Ishikawa (cell line): ENCODE measurements around the gene REV3L.

ENCODE experiments used
- CEBPB ChIP-seq: IDR thresholded peaks from 2 replicates; pipeline ENCODE4 v1.6.1; 2012
- CREB1 ChIP-seq: IDR thresholded peaks from 2 replicates; pipeline ENCODE4 v1.6.1; 2012; ENCODE audit warnings: low read depth
- EGR1 ChIP-seq: IDR thresholded peaks from 2 replicates; pipeline ENCODE4 v1.6.1; 2012
- EP300 ChIP-seq: IDR thresholded peaks from 2 replicates; pipeline ENCODE4 v1.6.1; 2012; ENCODE audit warnings: borderline replicate concordance
- FOXM1 ChIP-seq: IDR thresholded peaks from 2 replicates; pipeline ENCODE4 v1.6.1; 2012; ENCODE audit warnings: low read depth, borderline replicate concordance
- MAX ChIP-seq: IDR thresholded peaks from 2 replicates; pipeline ENCODE4 v1.6.1; 2012
- NFIC ChIP-seq: IDR thresholded peaks from 2 replicates; pipeline ENCODE4 v1.6.1; 2012
- RAD21 ChIP-seq: IDR thresholded peaks from 2 replicates; pipeline ENCODE4 v1.6.1; 2012; ENCODE audit warnings: low read depth
- REST ChIP-seq: IDR thresholded peaks from 2 replicates; pipeline ENCODE4 v1.6.1; 2012; ENCODE audit warnings: low read depth, mild to moderate bottlenecking
- TAF1 ChIP-seq: IDR thresholded peaks from 2 replicates; pipeline ENCODE4 v1.6.1; 2012; ENCODE audit warnings: low read depth, mild to moderate bottlenecking
- TCF12 ChIP-seq: IDR thresholded peaks from 2 replicates; pipeline ENCODE4 v1.6.1; 2012; ENCODE audit warnings: low read depth
- TEAD4 ChIP-seq: IDR thresholded peaks from 2 replicates; pipeline ENCODE4 v1.6.1; 2012
- USF1 ChIP-seq: IDR thresholded peaks from 2 replicates; pipeline ENCODE4 v1.6.1; 2012
- YY1 ChIP-seq: IDR thresholded peaks from 2 replicates; pipeline ENCODE4 v1.6.1; 2012; ENCODE audit warnings: low read depth
- ZBTB7A ChIP-seq: IDR thresholded peaks from 2 replicates; pipeline ENCODE4 v1.6.1; 2012; ENCODE audit warnings: low read depth

The REV3L gene

GRCh38 chr6:111269401-111269970, 213.5 kb downstream of the REV3L start:
- no peak for TF ChIP-seq USF1
- TF ChIP-seq TCF12: no peak
- no peak for TF ChIP-seq CREB1

GRCh38 chr6:111267764-111268333, 215.2 kb downstream of the REV3L start:
- TF ChIP-seq EGR1: no peak
- no peak for TF ChIP-seq ZBTB7A
- TF ChIP-seq MAX: no peak
- TF ChIP-seq TAF1: no peak
- TF ChIP-seq YY1: no peak
- no peak for TF ChIP-seq TCF12
- TF ChIP-seq TEAD4: no peak
- TF ChIP-seq CEBPB: no peak
- no peak for TF ChIP-seq NFIC
- no peak for TF ChIP-seq USF1
- no peak for TF ChIP-seq CREB1
- TF ChIP-seq REST: no peak
- TF ChIP-seq EP300: no peak
- no peak for TF ChIP-seq RAD21
- no peak for TF ChIP-seq FOXM1

- TF ChIP-seq ZBTB7A: no peak
- no peak for TF ChIP-seq CREB1
- TF ChIP-seq TCF12: no peak
- TF ChIP-seq USF1: no peak
- no peak for TF ChIP-seq RAD21
- no peak for TF ChIP-seq TAF1
- TF ChIP-seq YY1: no peak
- no peak for TF ChIP-seq EGR1
- TF ChIP-seq TEAD4: no peak
- no peak for TF ChIP-seq CEBPB
- TF ChIP-seq FOXM1: no peak
- TF ChIP-seq MAX: no peak
- TF ChIP-seq NFIC: no peak
- no peak for TF ChIP-seq REST
- TF ChIP-seq EP300: no peak
Observed at GRCh38 chr6:111266276-111266675, 216.7 kb downstream of the REV3L start.

GRCh38 chr6:111265842-111266241, 217.2 kb downstream of the REV3L start:
- TF ChIP-seq TEAD4 (no peak), TAF1 (no peak), EP300 (no peak), EGR1 (no peak), USF1 (no peak), RAD21 (no peak), NFIC (no peak), CEBPB (no peak), MAX (no peak), ZBTB7A (no peak), YY1 (no peak), FOXM1 (no peak), TCF12 (no peak), CREB1 (no peak)

GRCh38 chr6:111263837-111264236, 219.2 kb downstream of the REV3L start:
- TF ChIP-seq CREB1 (no peak), USF1 (no peak), TEAD4 (no peak), EP300 (no peak), YY1 (no peak), ZBTB7A (no peak), REST (no peak), RAD21 (no peak), EGR1 (no peak), FOXM1 (no peak), MAX (no peak), CEBPB (no peak), NFIC (no peak), TAF1 (no peak), TCF12 (no peak)
